ENCODE measurements around the gene PTPRN2. TPM values are rescaled to one million over a fixed set of nuclear protein-coding genes. Genes with fewer than 3 reads are reported as not detected.

The PTPRN2 gene
- total RNA-seq, 1 donor from 2014 or later, result 0.41 TPM

- Mint-ChIP-seq H3K27ac (no peak overlapping the region), H3K27me3 (ENCODE audit: insufficient read depth) (peaks cover 17% of the 10 kb centered on the region), H3K4me3 (no peak overlapping the region), H3K4me1 (ENCODE audit: low read depth) (peaks cover 23% of the 10 kb centered on the region), H3K36me3 (ENCODE audit: low read depth) (no peaks in the 10 kb centered on the region), H3K9me3 (no peaks in the 10 kb centered on the region)
- intact Hi-C loops (cut with micrococcal nuclease), result no loop called here
- DNase-seq (ENCODE audit: low spot score), result no peak
Measured at GRCh38 chr7:157628456-157628855, 959.2 kb downstream of the PTPRN2 start.

- H3K4me1 Mint-ChIP-seq (ENCODE audit: low read depth), result peaks cover 23% of the 10 kb centered on the region
- H3K4me3 Mint-ChIP-seq, result no peak overlapping the region
Measured at GRCh38 chr7:157627646-157628045, 960.0 kb downstream of the PTPRN2 start.

GRCh38 chr7:157627033-157627432 lies 960.6 kb downstream of the PTPRN2 start:
- DNase-seq (ENCODE audit: low spot score), result no peak
- Mint-ChIP-seq H3K36me3 (ENCODE audit: low read depth) (no peaks in the 10 kb centered on the region), H3K27ac (no peak overlapping the region), H3K27me3 (ENCODE audit: insufficient read depth) (peaks cover 20% of the 10 kb centered on the region), H3K4me3 (no peak overlapping the region), H3K4me1 (ENCODE audit: low read depth) (peaks cover 26% of the 10 kb centered on the region), H3K9me3 (no peaks in the 10 kb centered on the region)
- intact Hi-C loops (cut with micrococcal nuclease), result no loop called here

More at GRCh38 chr7:157627646-157628045, 960.0 kb downstream of the PTPRN2 start:
- Mint-ChIP-seq H3K27ac (no peak overlapping the region), H3K27me3 (ENCODE audit: insufficient read depth) (peaks cover 20% of the 10 kb centered on the region), H3K9me3 (no peaks in the 10 kb centered on the region), H3K36me3 (ENCODE audit: low read depth) (no peaks in the 10 kb centered on the region)
- intact Hi-C loops (cut with micrococcal nuclease), result no loop called here
- DNase-seq (ENCODE audit: low spot score), result no peak

- no peak for DNase-seq (ENCODE audit: low spot score)
- no peak overlapping the region for H3K27ac Mint-ChIP-seq
- H3K4me1 Mint-ChIP-seq (ENCODE audit: low read depth), result peaks cover 30% of the 10 kb centered on the region
- H3K36me3 Mint-ChIP-seq (ENCODE audit: low read depth), result no peaks in the 10 kb centered on the region
- peaks cover 19% of the 10 kb centered on the region for H3K27me3 Mint-ChIP-seq (ENCODE audit: insufficient read depth)
- peak overlapping the region; percentile 24 for H3K4me3 Mint-ChIP-seq
- intact Hi-C loops (cut with micrococcal nuclease), result no loop called here
- no peaks in the 10 kb centered on the region for H3K9me3 Mint-ChIP-seq
Measured at GRCh38 chr7:157625973-157626742, 961.5 kb downstream of the PTPRN2 start.

GRCh38 chr7:157623556-157623955 lies 964.1 kb downstream of the PTPRN2 start:
- H3K36me3 Mint-ChIP-seq (ENCODE audit: low read depth), result no peaks in the 10 kb centered on the region
- intact Hi-C loops (cut with micrococcal nuclease), result no loop called here

GRCh38 chr7:157622408-157623205 lies 965.0 kb downstream of the PTPRN2 start:
- Mint-ChIP-seq H3K4me1 (ENCODE audit: low read depth) (peaks cover 30% of the 10 kb centered on the region), H3K36me3 (ENCODE audit: low read depth) (no peaks in the 10 kb centered on the region), H3K9me3 (no peaks in the 10 kb centered on the region), H3K4me3 (no peak overlapping the region), H3K27ac (no peak overlapping the region), H3K27me3 (ENCODE audit: insufficient read depth) (peaks cover 6% of the 10 kb centered on the region)
- no peak for DNase-seq (ENCODE audit: low spot score)
- intact Hi-C loops (cut with micrococcal nuclease), result no loop called here

More at GRCh38 chr7:157623556-157623955, 964.1 kb downstream of the PTPRN2 start:
- no peak for DNase-seq (ENCODE audit: low spot score)
- Mint-ChIP-seq H3K4me1 (ENCODE audit: low read depth) (peaks cover 30% of the 10 kb centered on the region), H3K9me3 (no peaks in the 10 kb centered on the region), H3K27ac (no peak overlapping the region), H3K27me3 (ENCODE audit: insufficient read depth) (peaks cover 12% of the 10 kb centered on the region), H3K4me3 (no peak overlapping the region)

- Mint-ChIP-seq H3K4me1 (ENCODE audit: low read depth) (peaks cover 24% of the 10 kb centered on the region), H3K27ac (no peak overlapping the region), H3K27me3 (ENCODE audit: insufficient read depth) (peaks cover 6% of the 10 kb centered on the region), H3K9me3 (no peaks in the 10 kb centered on the region), H3K36me3 (ENCODE audit: low read depth) (no peaks in the 10 kb centered on the region), H3K4me3 (no peak overlapping the region)
- DNase-seq (ENCODE audit: low spot score), result no peak
- intact Hi-C loops (cut with micrococcal nuclease), result no loop called here
Measured at GRCh38 chr7:157622000-157622399, 965.6 kb downstream of the PTPRN2 start.

GRCh38 chr7:157621131-157621681 lies 966.4 kb downstream of the PTPRN2 start:
- intact Hi-C loops (cut with micrococcal nuclease), result no loop called here
- peaks cover 16% of the 10 kb centered on the region for H3K4me1 Mint-ChIP-seq (ENCODE audit: low read depth)
- H3K27ac Mint-ChIP-seq, result no peak overlapping the region
- H3K27me3 Mint-ChIP-seq (ENCODE audit: insufficient read depth), result peaks cover 6% of the 10 kb centered on the region
- no peak for DNase-seq (ENCODE audit: low spot score)
- no peak overlapping the region for H3K4me3 Mint-ChIP-seq
- H3K9me3 Mint-ChIP-seq, result no peaks in the 10 kb centered on the region
- H3K36me3 Mint-ChIP-seq (ENCODE audit: low read depth), result no peaks in the 10 kb centered on the region

GRCh38 chr7:157620616-157621015 lies 967.0 kb downstream of the PTPRN2 start:
- H3K4me3 Mint-ChIP-seq, result no peak overlapping the region
- H3K27ac Mint-ChIP-seq, result no peak overlapping the region

GRCh38 chr7:157619753-157620525 lies 967.7 kb downstream of the PTPRN2 start:
- H3K4me1 Mint-ChIP-seq (ENCODE audit: low read depth), result peaks cover 11% of the 10 kb centered on the region
- H3K27ac Mint-ChIP-seq, result no peak overlapping the region
- no peaks in the 10 kb centered on the region for H3K9me3 Mint-ChIP-seq
- no peak overlapping the region for H3K4me3 Mint-ChIP-seq
- H3K36me3 Mint-ChIP-seq (ENCODE audit: low read depth), result no peaks in the 10 kb centered on the region
- H3K27me3 Mint-ChIP-seq (ENCODE audit: insufficient read depth), result peaks cover 6% of the 10 kb centered on the region
- DNase-seq (ENCODE audit: low spot score), result no peak
- intact Hi-C loops (cut with micrococcal nuclease), result no loop called here

More at GRCh38 chr7:157620616-157621015, 967.0 kb downstream of the PTPRN2 start:
- H3K36me3 Mint-ChIP-seq (ENCODE audit: low read depth), result no peaks in the 10 kb centered on the region
- H3K27me3 Mint-ChIP-seq (ENCODE audit: insufficient read depth), result peaks cover 6% of the 10 kb centered on the region
- intact Hi-C loops (cut with micrococcal nuclease), result no loop called here
- no peak for DNase-seq (ENCODE audit: low spot score)
- no peaks in the 10 kb centered on the region for H3K9me3 Mint-ChIP-seq
- H3K4me1 Mint-ChIP-seq (ENCODE audit: low read depth), result peaks cover 11% of the 10 kb centered on the region

- H3K27ac Mint-ChIP-seq, result no peak overlapping the region
- no peak for DNase-seq (ENCODE audit: low spot score)
- intact Hi-C loops (cut with micrococcal nuclease), result no loop called here
- no peaks in the 10 kb centered on the region for H3K9me3 Mint-ChIP-seq
- peaks cover 6% of the 10 kb centered on the region for H3K27me3 Mint-ChIP-seq (ENCODE audit: insufficient read depth)
- H3K36me3 Mint-ChIP-seq (ENCODE audit: low read depth), result no peaks in the 10 kb centered on the region
- H3K4me1 Mint-ChIP-seq (ENCODE audit: low read depth), result peaks cover 11% of the 10 kb centered on the region
- H3K4me3 Mint-ChIP-seq, result no peak overlapping the region
Measured at GRCh38 chr7:157618823-157619606, 968.6 kb downstream of the PTPRN2 start.

All from activated T-helper 1 cell treated with anti-CD3 and anti-CD28 coated beads, Interleukin-12 subunit alpha, Interleukin-12 subunit beta, Interleukin-2, Interleukin-4 antibody, amounts not matched to agents 30 ng/mL and 10 ng/mL and 1 ng/mL, durations not matched to agents 14 hours and 24 hours and 36 hours (primary cell).